COLO668 (cell line): ENCODE data around the gene HHIPL1.

Experiments
- DNase-seq: peaks from one replicate; lab custom pipeline; 2025; ENCODE audit not compliant: unreplicated experiment; lab: John Stamatoyannopoulos, UW

HHIPL1 gene

GRCh38 chr14:99707420-99707819, 62.5 kb downstream of the HHIPL1 start:
- DNase-seq = no peak

GRCh38 chr14:99707921-99708320, 63.0 kb downstream of the HHIPL1 start:
- DNase-seq = no peak

GRCh38 chr14:99708449-99708848, 63.5 kb downstream of the HHIPL1 start:
- no peak for DNase-seq

- DNase-seq = no peak
Observed at GRCh38 chr14:99713972-99714371, 69.0 kb downstream of the HHIPL1 start.

GRCh38 chr14:99715266-99716000, 70.5 kb downstream of the HHIPL1 start:
- no peak for DNase-seq

GRCh38 chr14:99716091-99716849, 71.3 kb downstream of the HHIPL1 start:
- no peak for DNase-seq

GRCh38 chr14:99716850-99717681, 72.1 kb downstream of the HHIPL1 start:
- no peak for DNase-seq

- no peak for DNase-seq
Observed at GRCh38 chr14:99717682-99718013, 72.7 kb downstream of the HHIPL1 start.

GRCh38 chr14:99718031-99718810, 73.3 kb downstream of the HHIPL1 start:
- no peak for DNase-seq

- no peak for DNase-seq
Observed at GRCh38 chr14:99718811-99719192, 73.9 kb downstream of the HHIPL1 start.

GRCh38 chr14:99720941-99721791, 76.2 kb downstream of the HHIPL1 start:
- DNase-seq = no peak

GRCh38 chr14:99721792-99722516, 77.0 kb downstream of the HHIPL1 start:
- DNase-seq = no peak

GRCh38 chr14:99722741-99723140, 77.8 kb downstream of the HHIPL1 start:
- no peak for DNase-seq

- no peak for DNase-seq
Observed at GRCh38 chr14:99724196-99724891, 79.4 kb downstream of the HHIPL1 start.

GRCh38 chr14:99724939-99725773, 80.2 kb downstream of the HHIPL1 start:
- DNase-seq = no peak

GRCh38 chr14:99725774-99726537, 81.0 kb downstream of the HHIPL1 start:
- no peak for DNase-seq

- DNase-seq = no peak
Observed at GRCh38 chr14:99726538-99727095, 81.7 kb downstream of the HHIPL1 start.
